PC-9 (cell line): Measurements from ENCODE around the gene PON3. TPM values are rescaled to one million over a fixed set of nuclear protein-coding genes. Genes with fewer than 3 reads are reported as not detected.
"Not testable (repeated sequence)": the region's sequence is repeated elsewhere in the genome, so short reads cannot be mapped to it uniquely, and the experiment has no call there.

ENCODE experiments used
- BruUV-seq: library from RNA; stranded (reverse); fragments of 400-500 nt; replicated peaks from 2 replicates; lab custom pipeline; 2021; lab: Mats Ljungman, UMichigan
- CTCF ChIA-PET: fragments of 300-600 bp; sonication (Branson Sonifier 250); formaldehyde crosslinking; loops from one replicate; lab custom pipeline; 2022; ENCODE audit warnings: antibody characterized with exemption; lab: Charles Lee
- POLR2A ChIA-PET: fragments of 300-600 bp; sonication (Branson Sonifier 250); formaldehyde crosslinking; loops from one replicate; lab custom pipeline; 2022; ENCODE audit warnings: antibody characterized with exemption; ENCODE audit not compliant: unreplicated experiment; lab: Charles Lee
- DNase-seq, 2 experiments: peaks; one replicate each; pipeline versions ENCODE4 v3.0.0 to v3.0.0-alpha.2; 2015 to 2022; ENCODE audit warnings: mixed read lengths in 1 of 2
- H2AFZ ChIP-seq: fragments of 200-600 bp; sonication (generic); 2 replicates; pipeline ENCODE4 v1.8.1; 2017; ENCODE audit warnings: antibody characterized with exemption
- H3F3A ChIP-seq: fragments of 200-600 bp; sonication (generic); 2 replicates; pipeline ENCODE4 v1.8.1; 2017; ENCODE audit warnings: antibody characterized with exemption, mild to moderate bottlenecking, low read depth; ENCODE audit not compliant: insufficient read depth
- H3K27ac ChIP-seq: fragments of 200-600 bp; sonication (generic); 2 replicates; pipeline ENCODE4 v1.6.1; 2016; ENCODE audit warnings: mixed run types
- H3K27me3 ChIP-seq: fragments of 200-600 bp; sonication (generic); 2 replicates; pipeline ENCODE4 v1.6.1; 2016; ENCODE audit warnings: low read depth, mixed run types; ENCODE audit not compliant: insufficient read depth
- H3K36me3 ChIP-seq: fragments of 200-600 bp; sonication (generic); 2 replicates; pipeline ENCODE4 v1.6.1; 2016; ENCODE audit warnings: low read depth, mixed run types
- H3K4me1 ChIP-seq: fragments of 200-600 bp; sonication (generic); replicated peaks from 2 replicates; pipeline ENCODE4 v1.6.1; 2016; ENCODE audit warnings: mixed run types; ENCODE audit not compliant: insufficient read depth
- H3K4me2 ChIP-seq: fragments of 200-600 bp; sonication (generic); 2 replicates; pipeline ENCODE4 v1.6.1; 2017; ENCODE audit warnings: mixed run types
- H3K4me3 ChIP-seq: fragments of 200-600 bp; sonication (generic); 2 replicates; pipeline ENCODE4 v1.6.1; 2016; ENCODE audit warnings: mixed run types
- H3K79me2 ChIP-seq: fragments of 200-600 bp; sonication (generic); 2 replicates; pipeline ENCODE4 v1.6.1; 2017; ENCODE audit warnings: low read depth, mixed run types
- H3K9me2 ChIP-seq: fragments of 200-600 bp; sonication (generic); 2 replicates; pipeline ENCODE4 v1.8.1; 2017; ENCODE audit warnings: mild to moderate bottlenecking; ENCODE audit not compliant: insufficient read depth
- H3K9me3 ChIP-seq: fragments of 200-600 bp; sonication (generic); 2 replicates; pipeline ENCODE4 v1.8.1; 2016; ENCODE audit warnings: low read depth; ENCODE audit not compliant: insufficient read depth
- H4K20me1 ChIP-seq: fragments of 200-600 bp; sonication (generic); 2 replicates; pipeline ENCODE4 v1.8.1; 2017; ENCODE audit not compliant: insufficient read depth
- EZH2 ChIP-seq: fragments of 200-600 bp; sonication (generic); IDR thresholded peaks from 2 replicates; pipeline ENCODE4 v1.8.0; 2017; ENCODE audit warnings: antibody characterized with exemption, low read depth
- intact Hi-C: fragments of 100-400 bp; cut with micrococcal nuclease; formaldehyde crosslinking; loops from one replicate; pipeline ENCODE4 v1.10.0; 2022; ENCODE audit not compliant: unreplicated experiment
- total RNA-seq: library from RNA; stranded (reverse); gene quantifications from 2 replicates; pipeline ENCODE4 v1.2.3, GENCODE V29; 2021
- TF ChIP-seq, protein P1 (sequence below): fragments of 200-600 bp; sonication (generic); conservative IDR thresholded peaks from 2 replicates; pipeline ENCODE4 v1.6.1; 2017; ENCODE audit warnings: mixed run types, antibody characterized with exemption, mild to moderate bottlenecking, moderate library complexity

The PON3 gene
- total RNA-seq, 1 experiment from 2014 or later, result 0.85 TPM

DNA sequence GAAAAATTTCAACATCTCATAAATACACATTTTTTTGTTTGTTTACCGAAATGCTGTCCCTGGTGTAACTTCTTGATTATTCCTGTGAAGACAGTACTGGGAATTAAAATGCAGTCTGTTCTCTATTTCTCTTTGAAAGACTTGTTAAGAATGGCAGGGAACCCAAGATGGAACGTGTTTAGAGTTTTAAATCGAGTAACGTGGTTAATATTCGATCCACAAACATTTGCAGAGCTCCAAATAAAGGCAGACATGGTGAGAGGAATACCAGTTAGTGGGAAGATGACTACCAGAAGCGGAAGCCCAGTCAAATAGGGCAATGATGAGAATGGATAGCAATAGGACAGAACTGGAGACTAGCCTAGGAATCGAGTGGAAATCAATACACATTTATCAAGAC is 6.7 kb downstream of the PON3 start:
- Histone ChIP-seq H3K27ac (no peak overlapping the region), H3K79me2 (no peaks in the 10 kb centered on the region), H4K20me1 (no peaks in the 10 kb centered on the region), H3K27me3 (no peaks in the 10 kb centered on the region), H3K9me2 (no peaks in the 10 kb centered on the region), H3F3A (no peaks in the 10 kb centered on the region), H3K9me3 (no peaks in the 10 kb centered on the region), H3K36me3 (no peaks in the 10 kb centered on the region), H3K4me2 (no peak overlapping the region), H2AFZ (no peak overlapping the region), H3K4me3 (no peak overlapping the region), H3K4me1 (no peaks in the 10 kb centered on the region)
- DNase-seq, result no peak
- CTCF ChIA-PET, result no interaction called here
- POLR2A ChIA-PET, result no interaction called here
- intact Hi-C loops, result no loop called here
- TF ChIP-seq EZH2, result no peak
- TF ChIP-seq, protein P1, sequence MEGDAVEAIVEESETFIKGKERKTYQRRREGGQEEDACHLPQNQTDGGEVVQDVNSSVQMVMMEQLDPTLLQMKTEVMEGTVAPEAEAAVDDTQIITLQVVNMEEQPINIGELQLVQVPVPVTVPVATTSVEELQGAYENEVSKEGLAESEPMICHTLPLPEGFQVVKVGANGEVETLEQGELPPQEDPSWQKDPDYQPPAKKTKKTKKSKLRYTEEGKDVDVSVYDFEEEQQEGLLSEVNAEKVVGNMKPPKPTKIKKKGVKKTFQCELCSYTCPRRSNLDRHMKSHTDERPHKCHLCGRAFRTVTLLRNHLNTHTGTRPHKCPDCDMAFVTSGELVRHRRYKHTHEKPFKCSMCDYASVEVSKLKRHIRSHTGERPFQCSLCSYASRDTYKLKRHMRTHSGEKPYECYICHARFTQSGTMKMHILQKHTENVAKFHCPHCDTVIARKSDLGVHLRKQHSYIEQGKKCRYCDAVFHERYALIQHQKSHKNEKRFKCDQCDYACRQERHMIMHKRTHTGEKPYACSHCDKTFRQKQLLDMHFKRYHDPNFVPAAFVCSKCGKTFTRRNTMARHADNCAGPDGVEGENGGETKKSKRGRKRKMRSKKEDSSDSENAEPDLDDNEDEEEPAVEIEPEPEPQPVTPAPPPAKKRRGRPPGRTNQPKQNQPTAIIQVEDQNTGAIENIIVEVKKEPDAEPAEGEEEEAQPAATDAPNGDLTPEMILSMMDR, result no peak
- BruUV-seq, result no TSS peak

DNA sequence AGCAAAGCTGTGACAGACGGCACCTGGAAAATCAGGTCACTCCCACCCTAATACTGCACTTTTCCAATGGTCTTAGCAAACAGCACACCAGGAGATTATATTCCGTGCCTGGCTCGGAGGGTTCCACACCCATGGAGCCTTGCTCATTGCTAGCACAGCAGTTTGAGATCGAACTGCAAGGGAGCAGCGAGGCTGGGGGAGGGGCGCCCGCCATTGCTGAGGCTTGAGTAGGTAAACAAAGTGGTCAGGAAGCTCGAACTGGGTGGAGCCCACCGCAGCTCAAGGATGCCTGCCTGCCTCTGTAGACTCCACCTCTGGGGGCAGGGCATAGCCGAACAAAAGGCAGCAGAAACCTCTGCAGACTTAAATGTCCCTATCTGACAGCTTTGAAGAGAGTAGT is 16.7 kb downstream of the PON3 start:
- H3K9me2 ChIP-seq, BruUV-seq, H3K27ac ChIP-seq, DNase-seq, CTCF ChIA-PET, H3K9me3 ChIP-seq, POLR2A ChIA-PET, H3K4me1 ChIP-seq, H3K4me3 ChIP-seq, H4K20me1 ChIP-seq, intact Hi-C loops, H2AFZ ChIP-seq, H3K4me2 ChIP-seq, H3K36me3 ChIP-seq, H3K27me3 ChIP-seq, H3F3A ChIP-seq, H3K79me2 ChIP-seq: not testable (repeated sequence)

DNA sequence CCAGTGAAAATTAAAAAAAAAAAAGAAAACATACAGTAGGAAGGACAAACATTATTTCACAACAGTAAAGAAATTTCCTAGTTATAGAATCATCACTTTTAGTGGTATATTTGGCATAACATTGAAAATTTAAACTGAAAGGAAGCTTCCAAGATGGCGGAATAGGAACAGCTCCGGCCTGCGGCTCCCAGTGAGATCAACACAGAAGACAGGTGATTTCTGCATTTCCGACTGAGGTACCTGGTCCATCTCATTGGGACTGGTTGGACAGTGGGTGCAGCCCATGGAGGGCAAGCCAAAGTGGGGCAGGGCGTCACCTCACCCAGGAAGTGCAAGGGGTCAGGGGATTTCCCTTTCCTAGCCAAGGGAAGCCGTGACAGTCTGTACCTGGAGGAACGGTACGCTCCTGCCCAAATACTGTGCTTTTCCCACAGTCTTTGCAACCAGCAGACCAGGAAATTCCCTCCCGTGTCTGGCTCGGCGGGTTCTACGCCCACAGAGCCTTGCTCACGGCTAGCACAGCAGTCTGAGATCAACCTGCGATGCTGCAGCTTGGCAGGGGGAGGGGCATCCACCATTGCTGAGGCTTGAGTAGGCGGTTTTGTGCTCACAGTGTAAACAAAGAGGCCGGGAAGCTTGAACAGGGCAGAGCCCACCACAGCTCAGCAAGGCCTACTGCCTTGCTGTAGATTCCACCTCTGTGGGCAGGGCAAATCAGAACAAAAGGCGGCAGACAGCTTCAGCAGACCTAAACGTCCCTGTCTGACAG is 19.4 kb downstream of the PON3 start:
- H3K27me3 ChIP-seq, result no peaks in the 10 kb centered on the region
- H3K9me3 ChIP-seq, result no peaks in the 10 kb centered on the region
- ChIA-PET POLR2A (no interaction called here), CTCF (interaction anchor here (0.6 kb wide), 1 partner anchor 1477 kb away, joined by 13 read pairs; no protein-coding TSS in a partner anchor)
- H3K4me1 ChIP-seq, result no peaks in the 10 kb centered on the region
- intact Hi-C loops, result no loop called here
- BruUV-seq, result no TSS peak
- no peak overlapping the region for H3K27ac ChIP-seq
- TF ChIP-seq EZH2, result no peak
- TF ChIP-seq, protein P1, result no peak
- no peaks in the 10 kb centered on the region for H3K36me3 ChIP-seq
- no peak overlapping the region for H3K4me3 ChIP-seq
- no peak for DNase-seq
- no peaks in the 10 kb centered on the region for H3K79me2 ChIP-seq
- no peaks in the 10 kb centered on the region for H4K20me1 ChIP-seq
- no peak overlapping the region for H2AFZ ChIP-seq
- H3K4me2 ChIP-seq, result no peak overlapping the region
- H3K9me2 ChIP-seq, result no peaks in the 10 kb centered on the region
- no peaks in the 10 kb centered on the region for H3F3A ChIP-seq
